ENCODE data around the gene CAPN1. TPM values are rescaled to one million over a fixed set of nuclear protein-coding genes. Genes with fewer than 3 reads are reported as not detected.

CAPN1 gene
- total and polyA plus RNA-seq, 2 of the 13 experiments (the other 11 are each of a cell fraction or from before 2014, with no cell fraction given): 57.3 to 82.6 TPM

GRCh38 chr11:65165410-65166317, 16.1 kb upstream of the CAPN1 start:
- POLR2A ChIA-PET: interaction anchor here (0.6 to 6.5 kb wide), 22 partner anchors 10 to 1427 kb away, joined by 3 to 105 read pairs (median 4); partner anchors contain the start of genes CAPN1, FAU, MRPL49 and SYVN1
- WGBS (ENCODE audit: low lambda C conversion rate): 1% methylated on average over 31 of the region's 31 CpGs
- Histone ChIP-seq H3K4me1 (ENCODE audit: insufficient read depth, low read length) (peaks cover 72% of the 10 kb centered on the region), H3K4me2 (ENCODE audit: low read depth, low read length) (peak overlapping the region; percentile 81), H3K27me3 (ENCODE audit: control insufficient read depth in 1 of 2, insufficient read depth in 2 of 2, low read length in 2 of 2) (no peaks in the 10 kb centered on the region), H2AFZ (ENCODE audit: low read length) (no peak overlapping the region), H3K36me3 (replicated peaks in 1 of 2; ENCODE audit: control insufficient read depth in 1 of 2, insufficient read depth in 2 of 2, low read length in 2 of 2) (no peaks in the 10 kb centered on the region), H3K9me3 (ENCODE audit: low read length) (no peaks in the 10 kb centered on the region), H3K79me2 (ENCODE audit: insufficient read depth, low read length) (no peaks in the 10 kb centered on the region), H3K27ac (ENCODE audit: extremely low read length, insufficient read depth, low read length) (peak overlapping the region; percentile 99), H3K4me3 (replicated peaks in 1 of 3; ENCODE audit: insufficient read depth in 1 of 3, low read depth in 2 of 3, low read length in 3 of 3) (peak overlapping the region; percentile 39 to 77 (median 44)), H4K20me1 (ENCODE audit: insufficient read depth, low read length) (no peaks in the 10 kb centered on the region), H3K9ac (ENCODE audit: insufficient read depth, low read depth, low read length) (peak overlapping the region; percentile 80)
- BruUV-seq (replicated peaks): TSS peak; percentile 92
- intact Hi-C loops (cut with micrococcal nuclease; ENCODE audit: unreplicated experiment) (loop anchor here (1.0 to 2.0 kb wide), 3 partner anchors 16 to 49 kb away; partner anchors contain the start of genes CAPN1 and ZNHIT2), in situ Hi-C loops (cut with HindIII; ENCODE audit: extremely low pct_ligation_motif_present, low pct_unique_long_range_greater_than_20kb) (no loop called here)
- ATAC-seq (peak; percentile 83), FAIRE-seq (peak; percentile 75), DNase-seq (ENCODE audit: low spot score) (peak; percentile 92)
- CTCF ChIA-PET (ENCODE audit: low intra/inter-chr PET ratio, low total read pairs): no interaction called here
- TF ChIP-seq ELF3 (CRISPR knock-in tag; IDR thresholded peaks at IDR 0.05) (peak; percentile 87), SALL2 (CRISPR knock-in tag; IDR thresholded peaks at IDR 0.05) (no peak), KAT2B (IDR thresholded peaks at IDR 0.05; ENCODE audit: borderline replicate concordance, low read depth, low read length) (no peak), MTF2 (CRISPR knock-in tag; IDR thresholded peaks at IDR 0.05; ENCODE audit: borderline replicate concordance) (no peak), RXRB (CRISPR knock-in tag; IDR thresholded peaks at IDR 0.05; ENCODE audit: borderline replicate concordance) (peak; percentile 53), RFX5 (IDR thresholded peaks at IDR 0.05; ENCODE audit: low read depth, low read length) (no peak), ZNF572 (CRISPR knock-in tag; IDR thresholded peaks at IDR 0.05) (no peak), GMEB1 (CRISPR knock-in tag; IDR thresholded peaks at IDR 0.05; ENCODE audit: borderline replicate concordance) (peak; percentile 40; the same call in 1 of the 2 replicates), ZNF724P (CRISPR knock-in tag; IDR thresholded peaks at IDR 0.05; ENCODE audit: borderline replicate concordance) (peak; percentile 50; the same call in 1 of the 2 replicates), RELA (CRISPR knock-in tag; IDR thresholded peaks at IDR 0.05) (no peak), ZNF205 (CRISPR knock-in tag; IDR thresholded peaks at IDR 0.05) (no peak), ZNF562 (CRISPR knock-in tag; IDR thresholded peaks at IDR 0.05; ENCODE audit: borderline replicate concordance) (no peak), ZNF235 (CRISPR knock-in tag; IDR thresholded peaks at IDR 0.05; ENCODE audit: borderline replicate concordance) (no peak), YEATS4 (CRISPR knock-in tag; IDR thresholded peaks at IDR 0.05; ENCODE audit: borderline replicate concordance) (peak; percentile 37; the same call in 1 of the 2 replicates), SAP130 (CRISPR knock-in tag; IDR thresholded peaks at IDR 0.05; ENCODE audit: low read depth) (peak; percentile 73), TBL1XR1 (IDR thresholded peaks at IDR 0.05; ENCODE audit: borderline replicate concordance, low read length, partially characterized antibody) (no peak), ZFP1 (CRISPR knock-in tag; IDR thresholded peaks at IDR 0.05) (no peak), BRD4 (CRISPR knock-in tag; IDR thresholded peaks at IDR 0.05) (no peak), ARNT2 (CRISPR knock-in tag; IDR thresholded peaks at IDR 0.05; ENCODE audit: low read depth) (no peak), HDAC1 (CRISPR knock-in tag; IDR thresholded peaks at IDR 0.05) (peak; percentile 79), GRHL1 (CRISPR knock-in tag; conservative IDR thresholded peaks at IDR 0.05) (no peak), ZNF430 (CRISPR knock-in tag; IDR thresholded peaks at IDR 0.05) (peak; percentile 86; the same call in 1 of the 2 replicates), GATA4 (IDR thresholded peaks at IDR 0.05; ENCODE audit: borderline replicate concordance, low read depth) (no peak)
